SK-N-SH treated with all-trans-retinoic acid at 6 μM for 48 hours (cell line): ENCODE measurements around the gene DYRK2.

Experiments
- ZFP3 ChIP-seq: fragments of 250-450 bp; sonication (Bioruptor Pico); IDR thresholded peaks from 2 replicates; pipeline ENCODE4 v1.5.0; 2020; ENCODE audit warnings: mild to moderate bottlenecking, moderate library complexity
- TF ChIP-seq, protein P1 (sequence below): fragments of 250-450 bp; sonication (Bioruptor Pico); IDR thresholded peaks from 2 replicates; pipeline ENCODE4 v1.8.0; 2020; ENCODE audit warnings: mild to moderate bottlenecking, moderate library complexity, borderline replicate concordance
- TF ChIP-seq, protein P2 (sequence below): fragments of 250-450 bp; sonication (Bioruptor Pico); IDR thresholded peaks from 2 replicates; pipeline ENCODE4 v1.5.1; 2021; ENCODE audit warnings: mild to moderate bottlenecking, moderate library complexity

DNA sequence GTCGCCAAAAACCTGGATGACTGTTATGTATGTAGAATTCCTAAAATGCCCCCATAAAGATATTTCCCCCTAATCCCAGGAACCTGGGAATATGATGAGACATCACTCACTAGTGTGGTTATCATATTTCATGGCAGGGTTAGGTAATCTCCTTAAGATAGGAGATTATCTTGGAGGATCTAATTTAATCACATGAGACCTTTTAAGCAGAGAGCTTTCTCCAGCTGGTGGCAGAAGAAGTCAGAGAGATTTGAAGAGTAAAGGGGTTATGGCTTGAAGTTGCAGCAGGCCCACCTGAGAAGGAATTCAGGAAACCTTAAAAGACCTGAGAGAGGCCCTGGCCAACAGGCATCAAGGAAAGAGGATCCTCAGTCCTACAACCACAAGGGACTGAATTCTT, 53.6 kb downstream of the DYRK2 start:
- no peak for TF ChIP-seq ZFP3 (CRISPR knock-in tag)
- TF ChIP-seq, protein P1, sequence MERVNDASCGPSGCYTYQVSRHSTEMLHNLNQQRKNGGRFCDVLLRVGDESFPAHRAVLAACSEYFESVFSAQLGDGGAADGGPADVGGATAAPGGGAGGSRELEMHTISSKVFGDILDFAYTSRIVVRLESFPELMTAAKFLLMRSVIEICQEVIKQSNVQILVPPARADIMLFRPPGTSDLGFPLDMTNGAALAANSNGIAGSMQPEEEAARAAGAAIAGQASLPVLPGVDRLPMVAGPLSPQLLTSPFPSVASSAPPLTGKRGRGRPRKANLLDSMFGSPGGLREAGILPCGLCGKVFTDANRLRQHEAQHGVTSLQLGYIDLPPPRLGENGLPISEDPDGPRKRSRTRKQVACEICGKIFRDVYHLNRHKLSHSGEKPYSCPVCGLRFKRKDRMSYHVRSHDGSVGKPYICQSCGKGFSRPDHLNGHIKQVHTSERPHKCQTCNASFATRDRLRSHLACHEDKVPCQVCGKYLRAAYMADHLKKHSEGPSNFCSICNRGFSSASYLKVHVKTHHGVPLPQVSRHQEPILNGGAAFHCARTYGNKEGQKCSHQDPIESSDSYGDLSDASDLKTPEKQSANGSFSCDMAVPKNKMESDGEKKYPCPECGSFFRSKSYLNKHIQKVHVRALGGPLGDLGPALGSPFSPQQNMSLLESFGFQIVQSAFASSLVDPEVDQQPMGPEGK (CRISPR knock-in tag): no peak
- TF ChIP-seq, protein P2, sequence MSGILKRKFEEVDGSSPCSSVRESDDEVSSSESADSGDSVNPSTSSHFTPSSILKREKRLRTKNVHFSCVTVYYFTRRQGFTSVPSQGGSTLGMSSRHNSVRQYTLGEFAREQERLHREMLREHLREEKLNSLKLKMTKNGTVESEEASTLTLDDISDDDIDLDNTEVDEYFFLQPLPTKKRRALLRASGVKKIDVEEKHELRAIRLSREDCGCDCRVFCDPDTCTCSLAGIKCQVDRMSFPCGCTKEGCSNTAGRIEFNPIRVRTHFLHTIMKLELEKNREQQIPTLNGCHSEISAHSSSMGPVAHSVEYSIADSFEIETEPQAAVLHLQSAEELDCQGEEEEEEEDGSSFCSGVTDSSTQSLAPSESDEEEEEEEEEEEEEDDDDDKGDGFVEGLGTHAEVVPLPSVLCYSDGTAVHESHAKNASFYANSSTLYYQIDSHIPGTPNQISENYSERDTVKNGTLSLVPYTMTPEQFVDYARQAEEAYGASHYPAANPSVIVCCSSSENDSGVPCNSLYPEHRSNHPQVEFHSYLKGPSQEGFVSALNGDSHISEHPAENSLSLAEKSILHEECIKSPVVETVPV (CRISPR knock-in tag): no peak
